GM12892 (cell line): ENCODE measurements around the gene LRFN2.

Experiments used
- POLR2A ChIP-seq: IDR thresholded peaks from 2 replicates; pipeline ENCODE4 v1.6.1; 2011; ENCODE audit warnings: low read depth, low read length, control low read depth
- POLR2AphosphoS5 ChIP-seq: IDR thresholded peaks from 2 replicates; pipeline ENCODE4 v1.6.1; 2011; ENCODE audit warnings: low read depth, low read length, control low read depth
- TAF1 ChIP-seq: IDR thresholded peaks from 2 replicates; pipeline ENCODE4 v1.6.1; 2011; ENCODE audit warnings: low read depth, mild to moderate bottlenecking, control low read depth, low read length, borderline replicate concordance

- TF ChIP-seq POLR2A (no peak), TAF1 (no peak), POLR2AphosphoS5 (no peak)
Observed at GRCh38 chr6:40535110-40535818, 51.9 kb downstream of the LRFN2 start.
